Adipocyte (in vitro differentiated cells): ENCODE results near the gene PSMD6.
A peak's percentile ranks its signal among the peaks of the same experiment; 100 is the strongest.

ENCODE experiments used
- DNase-seq: peaks from one replicate; pipeline ENCODE4 v3.0.0-alpha.2; 2015; ENCODE audit warnings: low read depth
- H3K27me3 ChIP-seq: replicated peaks from 2 replicates; pipeline ENCODE4 v1.7.0; 2013; ENCODE audit warnings: mild to moderate bottlenecking, low read length, moderate library complexity; ENCODE audit not compliant: control insufficient read depth, insufficient read depth
- H3K36me3 ChIP-seq: 2 replicates; pipeline ENCODE4 v1.7.0; 2013; ENCODE audit warnings: low read length, mild to moderate bottlenecking, moderate library complexity; ENCODE audit not compliant: control insufficient read depth, insufficient read depth, severe bottlenecking
- H3K4me1 ChIP-seq: 2 replicates; pipeline ENCODE4 v1.7.0; 2013; ENCODE audit warnings: mild to moderate bottlenecking, low read length, moderate library complexity; ENCODE audit not compliant: control insufficient read depth, insufficient read depth
- H3K4me3 ChIP-seq: 2 replicates; pipeline ENCODE4 v1.7.0; 2013; ENCODE audit warnings: mild to moderate bottlenecking, low read length, moderate library complexity
- H3K9ac ChIP-seq: 2 replicates; pipeline ENCODE4 v1.7.0; 2013; ENCODE audit warnings: mild to moderate bottlenecking, low read length, moderate library complexity
- H3K9me3 ChIP-seq: 2 replicates; pipeline ENCODE4 v1.7.0; 2013; ENCODE audit warnings: mild to moderate bottlenecking, low read length, moderate library complexity; ENCODE audit not compliant: control insufficient read depth

The PSMD6 gene

DNA sequence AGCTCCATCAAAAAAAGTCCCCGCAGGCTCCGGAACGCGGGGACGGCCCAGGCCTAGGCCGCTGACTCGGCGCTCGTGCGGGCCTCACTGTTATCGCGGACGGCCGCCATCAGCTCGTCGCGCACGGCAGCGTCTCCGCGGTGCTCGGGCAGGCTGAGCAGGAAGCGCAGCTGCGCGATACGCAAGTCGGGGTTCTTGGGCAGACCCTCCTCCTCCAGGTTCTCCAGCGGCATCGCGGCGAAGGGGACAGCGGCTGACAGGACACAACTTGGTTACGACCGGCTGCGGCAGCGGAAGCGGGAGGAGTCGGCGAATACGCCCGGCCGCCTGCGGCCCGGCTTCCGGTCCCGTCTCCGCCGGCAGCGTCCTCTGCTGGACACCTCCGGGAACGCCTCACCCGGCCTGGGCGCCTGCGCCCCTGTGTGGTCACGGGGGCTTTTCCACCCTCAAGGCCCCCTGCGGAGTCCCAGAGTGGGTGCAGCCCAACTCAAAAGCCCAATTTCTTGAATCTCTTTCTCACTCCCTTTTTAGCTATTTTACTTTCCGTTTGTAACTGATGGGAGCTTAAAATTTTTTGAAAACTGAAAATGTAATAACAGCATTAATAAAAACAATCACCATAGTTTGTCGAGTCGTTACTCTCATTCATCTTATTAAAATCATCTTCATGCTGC is at the start of gene PSMD6:
TSS of gene PSMD6 (minus strand) at position 308 of the 674 bp plus-strand sequence. CDS start at position 233, 75 bp downstream.
- peak within 1 kb of the TSS; percentile 98 for H3K4me3 ChIP-seq
- peaks cover 31% of the 10 kb centered on the region for H3K4me1 ChIP-seq
- peak; percentile 95 for DNase-seq
- no peaks in the 10 kb centered on the region for H3K9me3 ChIP-seq
- H3K36me3 ChIP-seq: peaks cover 29% of the 10 kb centered on the region
- no peaks in the 10 kb centered on the region for H3K27me3 ChIP-seq
- H3K9ac ChIP-seq: peak within 1 kb of the TSS; percentile 100

DNA sequence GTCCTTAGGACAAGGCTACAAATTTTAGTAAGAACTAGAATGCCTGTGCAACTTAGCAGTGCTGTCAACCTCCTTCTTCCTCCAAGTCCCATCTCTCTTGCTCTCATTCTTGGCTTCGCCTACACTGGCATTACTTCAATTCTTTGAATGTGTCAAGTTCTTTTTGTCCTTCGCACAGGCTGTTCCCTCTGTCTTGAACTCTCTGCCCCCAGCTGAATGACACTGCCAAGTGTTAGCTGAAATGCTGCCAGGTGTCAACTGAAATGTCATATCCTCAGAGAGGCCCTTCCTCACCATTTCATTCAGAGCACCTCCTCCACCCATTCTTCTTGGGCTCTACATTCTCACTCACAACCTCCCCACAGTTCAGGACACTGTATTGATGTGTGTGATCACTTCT is 48.8 kb upstream of the PSMD6 start:
- H3K9me3 ChIP-seq: no peaks in the 10 kb centered on the region
- no peaks in the 10 kb centered on the region for H3K27me3 ChIP-seq
- no peak overlapping the region for H3K9ac ChIP-seq
- peaks cover 31% of the 10 kb centered on the region for H3K4me1 ChIP-seq
- H3K36me3 ChIP-seq: no peaks in the 10 kb centered on the region
- no peak for DNase-seq
- no peak overlapping the region for H3K4me3 ChIP-seq

DNA sequence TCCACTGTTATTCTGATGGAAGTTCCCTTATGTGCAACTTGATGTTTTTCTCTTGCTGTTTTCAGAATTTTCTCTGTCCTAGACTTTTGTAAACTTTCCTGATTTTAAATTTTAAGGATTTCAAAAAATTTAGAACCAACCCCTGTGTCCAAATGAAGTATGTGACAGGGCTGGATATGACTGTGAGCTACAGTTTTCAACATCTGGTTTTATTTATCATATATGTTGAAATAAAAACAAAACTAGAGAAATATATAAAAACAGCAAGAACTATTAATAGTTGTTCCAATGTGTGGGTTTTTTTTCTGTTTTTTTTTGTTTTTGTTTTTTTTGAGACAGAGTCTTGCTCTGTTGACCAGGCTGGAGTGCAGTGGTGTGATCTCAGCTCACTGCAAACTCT is 47.4 kb upstream of the PSMD6 start:
- Histone ChIP-seq H3K36me3 (no peaks in the 10 kb centered on the region), H3K4me3 (no peak overlapping the region), H3K27me3 (no peaks in the 10 kb centered on the region), H3K9me3 (no peaks in the 10 kb centered on the region), H3K4me1 (peaks cover 31% of the 10 kb centered on the region), H3K9ac (no peak overlapping the region)
- DNase-seq: peak; percentile 66

DNA sequence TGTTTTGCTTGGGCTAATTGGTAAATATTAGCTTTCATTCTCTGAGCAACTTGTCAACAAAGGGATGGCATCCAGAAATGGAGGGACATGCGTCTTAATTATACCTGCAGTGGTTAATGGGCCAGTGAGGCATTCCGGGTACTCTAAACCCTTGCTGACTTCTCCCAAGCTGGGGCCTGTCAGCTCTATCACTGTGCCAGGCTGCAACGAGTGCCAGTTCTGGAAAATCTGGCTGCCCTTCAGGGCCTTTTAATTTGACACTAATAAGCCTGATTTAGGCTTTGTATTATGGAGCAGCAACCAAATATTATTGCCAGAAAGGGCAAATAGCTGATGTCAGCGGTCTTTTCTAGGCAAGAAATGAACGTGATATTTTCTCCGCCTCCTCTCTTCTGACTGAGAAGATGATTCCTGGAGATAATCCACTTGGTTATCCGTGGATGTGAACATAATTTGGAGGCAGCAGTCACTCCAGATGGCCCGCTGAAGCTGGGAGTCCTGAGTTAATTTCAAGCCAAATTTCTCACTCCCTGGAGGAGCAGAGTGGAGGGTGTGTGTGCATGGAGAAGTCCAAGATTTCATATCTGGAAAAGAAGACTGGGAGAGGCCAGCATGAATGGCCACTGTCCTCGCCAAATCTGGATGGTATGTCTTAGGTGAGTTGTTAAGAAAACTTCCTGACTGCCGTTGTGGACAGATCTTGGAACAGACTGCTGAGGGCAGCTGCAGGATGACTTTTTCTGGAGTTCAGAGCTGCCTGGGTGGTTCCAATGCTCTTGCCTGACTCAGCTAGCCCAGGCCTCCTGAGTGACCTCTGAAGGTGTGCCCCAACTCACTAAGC is 44.4 kb upstream of the PSMD6 start:
- no peak for DNase-seq
- Histone ChIP-seq H3K9me3 (no peaks in the 10 kb centered on the region), H3K9ac (no peak overlapping the region), H3K4me3 (no peak overlapping the region), H3K36me3 (no peaks in the 10 kb centered on the region), H3K27me3 (no peaks in the 10 kb centered on the region), H3K4me1 (peaks cover 19% of the 10 kb centered on the region)

DNA sequence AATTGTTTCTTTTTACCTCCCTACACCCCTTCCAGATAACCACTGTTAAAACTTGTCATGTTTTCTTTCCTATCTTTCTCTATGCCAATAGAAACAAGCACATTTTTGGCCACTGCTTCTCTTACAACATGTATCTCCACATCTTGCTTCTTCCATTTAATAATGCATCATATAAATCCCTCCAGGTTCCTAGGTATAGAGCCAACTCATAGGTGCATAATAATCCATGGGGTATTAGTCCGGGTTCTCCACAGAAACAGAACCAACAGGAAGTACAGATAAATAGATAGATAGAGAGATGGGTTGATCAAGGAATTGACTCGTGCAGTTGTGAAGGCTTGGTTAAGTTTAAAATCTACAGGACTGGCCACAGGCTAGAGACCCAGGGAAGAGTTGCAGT is 41.5 kb upstream of the PSMD6 start:
- Histone ChIP-seq H3K4me1 (peaks cover 13% of the 10 kb centered on the region), H3K4me3 (no peak overlapping the region), H3K9me3 (no peaks in the 10 kb centered on the region), H3K27me3 (no peaks in the 10 kb centered on the region), H3K9ac (no peak overlapping the region), H3K36me3 (no peaks in the 10 kb centered on the region)
- DNase-seq: no peak

DNA sequence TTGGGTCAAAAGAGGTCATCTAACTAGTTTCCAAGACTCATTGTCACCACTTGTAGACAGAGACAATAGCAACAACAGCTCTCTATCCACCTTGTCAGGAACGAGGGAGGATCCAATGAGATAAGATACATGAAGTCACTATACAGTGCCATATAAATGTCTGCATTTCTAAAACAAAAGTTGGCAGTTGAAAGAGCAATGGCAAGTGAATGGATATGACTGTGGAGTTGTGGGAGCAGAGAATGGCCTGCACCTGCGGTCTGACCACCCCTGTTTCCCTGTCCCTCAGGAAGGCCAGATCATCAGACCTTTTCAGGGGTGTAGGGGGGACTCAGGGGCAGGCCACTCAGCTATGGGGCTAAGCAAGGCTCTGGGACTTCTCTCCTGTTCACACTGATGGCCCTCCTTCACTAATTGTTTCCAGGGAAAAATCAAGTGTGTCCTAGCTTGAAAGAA is 40.7 kb upstream of the PSMD6 start:
- Histone ChIP-seq H3K4me1 (peaks cover 16% of the 10 kb centered on the region), H3K4me3 (no peak overlapping the region)
- no peak for DNase-seq

DNA sequence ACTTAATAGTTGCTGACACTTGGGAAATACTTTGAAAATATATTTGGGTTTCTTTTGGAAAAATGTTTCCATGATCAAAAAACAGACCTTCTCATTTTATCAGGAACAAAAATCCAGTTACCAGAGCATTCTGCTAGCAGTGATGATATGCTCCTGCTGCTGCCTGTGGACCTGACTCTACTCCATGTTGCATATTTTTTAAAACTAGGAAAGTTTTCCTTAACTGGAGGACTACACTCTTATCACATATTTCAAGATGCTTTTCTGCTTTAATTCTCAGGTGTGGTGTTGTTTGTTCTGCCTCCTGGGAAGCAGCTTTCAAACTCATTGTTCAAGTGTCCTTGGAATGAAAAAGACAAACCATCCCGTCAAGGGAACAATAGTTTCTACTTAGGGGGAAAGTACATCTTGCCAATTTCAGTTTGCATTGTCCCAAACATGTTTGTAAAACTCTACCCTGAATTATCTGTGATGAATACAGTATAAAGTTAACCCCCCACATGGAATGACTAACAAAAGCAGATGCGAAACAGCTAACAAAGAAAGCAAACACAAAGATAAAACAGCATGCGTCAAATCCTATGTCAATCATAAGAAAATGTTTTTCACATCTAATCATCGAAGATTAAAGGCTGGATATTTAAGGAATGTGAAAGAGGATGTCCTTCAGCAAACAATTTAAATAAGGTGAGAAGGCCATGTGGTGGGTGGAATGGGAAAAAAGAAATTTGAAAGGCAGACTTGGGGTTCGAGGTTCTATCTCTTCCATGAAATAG is 40.1 kb upstream of the PSMD6 start:
- H3K9me3 ChIP-seq: no peaks in the 10 kb centered on the region
- H3K27me3 ChIP-seq: no peaks in the 10 kb centered on the region
- H3K36me3 ChIP-seq: no peaks in the 10 kb centered on the region
- H3K9ac ChIP-seq: no peak overlapping the region
- DNase-seq: no peak
- no peak overlapping the region for H3K4me3 ChIP-seq
- H3K4me1 ChIP-seq: peaks cover 16% of the 10 kb centered on the region

More for the DNA sequence above, 40.7 kb upstream of the PSMD6 start:
- no peaks in the 10 kb centered on the region for H3K9me3 ChIP-seq
- H3K9ac ChIP-seq: no peak overlapping the region
- no peaks in the 10 kb centered on the region for H3K27me3 ChIP-seq
- H3K36me3 ChIP-seq: no peaks in the 10 kb centered on the region

DNA sequence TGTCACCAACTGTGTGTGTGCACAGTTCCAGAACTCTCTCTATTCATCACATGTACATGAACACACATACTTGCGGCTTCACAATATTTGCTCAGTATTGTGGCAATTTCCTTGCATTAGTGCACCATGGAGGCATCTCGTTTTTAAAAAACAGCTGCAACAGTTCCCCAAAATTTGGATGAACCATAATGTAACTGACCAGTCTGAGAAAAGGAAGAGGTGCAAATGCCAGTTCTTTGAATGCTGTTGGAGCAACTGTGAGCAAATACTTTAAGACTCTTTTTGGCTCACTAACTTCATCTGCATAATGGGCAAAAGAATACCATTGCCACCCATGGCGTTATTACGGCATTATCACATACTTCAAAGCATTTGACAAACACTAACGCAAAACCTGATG is 38.3 kb upstream of the PSMD6 start:
- no peaks in the 10 kb centered on the region for H3K9me3 ChIP-seq
- H3K4me1 ChIP-seq: peaks cover 6% of the 10 kb centered on the region
- no peak overlapping the region for H3K4me3 ChIP-seq
- no peaks in the 10 kb centered on the region for H3K27me3 ChIP-seq
- H3K36me3 ChIP-seq: no peaks in the 10 kb centered on the region
- no peak for DNase-seq
- H3K9ac ChIP-seq: no peak overlapping the region

DNA sequence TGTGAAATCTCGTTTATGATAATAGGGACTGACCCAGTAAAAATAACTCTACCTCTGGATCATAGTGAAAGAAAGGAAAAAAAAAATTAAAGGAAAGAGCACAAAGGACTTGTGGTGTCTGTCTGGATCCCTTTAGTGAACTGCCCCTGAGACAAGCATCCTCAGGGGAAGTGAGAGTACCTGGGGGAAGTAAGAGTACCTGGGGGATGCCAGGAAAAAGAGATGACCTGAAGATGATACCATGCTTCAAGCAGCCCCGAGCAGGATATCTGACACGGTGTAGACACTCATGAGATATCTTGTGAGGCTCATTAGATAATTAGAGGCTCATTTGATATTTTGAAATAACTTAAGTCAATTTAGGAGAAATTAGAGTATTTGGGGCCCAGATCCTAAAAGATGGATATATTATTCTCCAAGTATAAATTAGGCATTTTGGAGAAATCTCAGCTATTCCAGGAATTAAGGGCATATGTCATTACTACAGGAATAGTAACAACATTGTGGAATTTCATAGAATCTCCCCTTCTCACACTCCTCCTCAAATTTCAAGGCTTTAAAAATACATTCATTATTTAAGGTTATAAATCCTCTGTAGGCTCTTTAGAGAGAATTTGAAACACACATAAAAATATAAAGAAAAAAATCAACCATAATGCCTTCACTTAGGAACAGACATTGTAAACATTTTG is 36.3 kb upstream of the PSMD6 start:
- Histone ChIP-seq H3K9ac (no peak overlapping the region), H3K9me3 (no peaks in the 10 kb centered on the region), H3K27me3 (no peaks in the 10 kb centered on the region), H3K4me3 (no peak overlapping the region), H3K4me1 (peaks cover 6% of the 10 kb centered on the region), H3K36me3 (no peaks in the 10 kb centered on the region)
- DNase-seq: peak; percentile 24

DNA sequence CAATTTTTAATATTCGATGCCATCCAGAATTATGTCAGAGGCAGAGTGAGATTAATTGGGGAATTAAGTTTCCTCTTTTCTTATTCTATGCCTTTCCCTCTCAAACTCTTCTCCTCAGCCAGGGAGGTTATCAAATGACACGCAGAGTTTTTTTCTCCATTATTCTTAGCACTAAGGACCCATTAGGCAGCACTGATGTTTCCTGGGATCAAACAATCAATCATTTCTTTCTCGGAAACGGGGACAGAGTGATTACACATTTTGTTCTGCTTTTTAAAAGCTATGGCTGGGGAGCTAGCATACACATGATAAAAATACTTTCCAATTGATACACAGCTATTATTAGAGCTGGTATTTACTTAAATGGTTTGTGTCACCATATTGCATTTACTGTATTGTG is 35.3 kb upstream of the PSMD6 start:
- Histone ChIP-seq H3K4me1 (peaks cover 6% of the 10 kb centered on the region), H3K9me3 (no peaks in the 10 kb centered on the region), H3K4me3 (no peak overlapping the region), H3K36me3 (no peaks in the 10 kb centered on the region), H3K9ac (no peak overlapping the region), H3K27me3 (no peaks in the 10 kb centered on the region)
- DNase-seq: no peak
